HK-2 (cell line): ENCODE data around the gene PLA2G5.

Experiments used
- DNase-seq: peaks from one replicate; pipeline ENCODE4 v3.0.0-alpha.2; 2018; ENCODE audit not compliant: unreplicated experiment

Gene PLA2G5

DNA sequence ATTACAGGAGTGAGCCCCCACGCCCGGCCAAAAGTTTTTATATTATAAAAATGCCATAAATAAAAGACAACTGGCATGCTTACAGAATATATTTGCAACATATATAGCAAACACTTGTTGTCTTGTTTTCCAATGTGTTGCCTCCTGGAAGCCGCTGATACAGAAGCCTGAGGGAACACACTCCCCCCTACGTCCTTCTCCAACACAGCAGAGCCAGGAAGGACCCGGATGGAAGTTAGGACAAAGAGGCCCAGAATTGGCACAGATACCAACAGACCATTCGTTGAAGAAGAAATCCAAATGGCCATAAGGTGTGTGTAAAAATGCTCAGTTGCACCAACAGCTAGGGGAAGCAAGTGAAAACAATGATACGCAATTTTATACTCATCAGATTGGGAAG is 1.3 kb upstream of the PLA2G5 start:
- no peak for DNase-seq

DNA sequence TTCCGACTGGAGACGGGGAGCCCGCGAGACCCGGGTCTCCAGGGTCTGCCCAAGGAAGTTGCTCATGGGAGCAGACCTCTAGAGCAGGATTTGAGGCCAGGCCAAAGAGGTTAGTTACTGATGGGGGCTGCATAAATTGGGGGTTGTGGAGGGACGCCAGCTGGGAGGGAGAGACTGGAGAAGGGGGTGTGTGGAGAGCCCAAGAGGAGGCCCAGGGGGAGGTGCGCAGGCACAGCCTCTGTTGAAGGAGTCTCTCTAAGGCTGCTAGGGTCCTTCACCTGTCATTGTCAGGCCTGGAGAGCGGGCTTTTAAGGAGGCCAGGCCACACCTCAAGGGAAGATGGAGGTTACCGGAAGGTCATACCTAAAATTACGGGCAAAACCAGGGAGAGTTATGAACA is 363 bp downstream of the PLA2G5 start:
- DNase-seq: no peak

DNA sequence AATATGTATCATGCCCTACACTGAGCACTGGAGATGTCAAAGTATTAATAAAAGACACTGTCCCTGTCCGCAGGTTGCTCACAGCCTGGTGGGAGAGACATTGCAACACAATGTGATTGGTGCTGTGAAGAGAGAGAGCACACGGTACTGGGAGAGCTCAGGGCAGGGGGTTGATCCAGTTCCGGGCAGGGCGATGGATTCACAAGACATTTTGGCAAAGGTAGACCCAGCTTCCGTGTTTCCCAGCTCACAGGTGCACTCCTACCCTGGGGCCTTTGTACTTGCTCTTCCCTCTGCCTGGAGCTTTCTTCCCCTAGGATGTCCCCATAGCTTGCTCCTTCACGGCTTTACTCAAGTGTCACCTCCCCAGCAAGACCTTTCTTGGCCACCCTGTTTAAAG is 1.4 kb downstream of the PLA2G5 start:
- DNase-seq: no peak

DNA sequence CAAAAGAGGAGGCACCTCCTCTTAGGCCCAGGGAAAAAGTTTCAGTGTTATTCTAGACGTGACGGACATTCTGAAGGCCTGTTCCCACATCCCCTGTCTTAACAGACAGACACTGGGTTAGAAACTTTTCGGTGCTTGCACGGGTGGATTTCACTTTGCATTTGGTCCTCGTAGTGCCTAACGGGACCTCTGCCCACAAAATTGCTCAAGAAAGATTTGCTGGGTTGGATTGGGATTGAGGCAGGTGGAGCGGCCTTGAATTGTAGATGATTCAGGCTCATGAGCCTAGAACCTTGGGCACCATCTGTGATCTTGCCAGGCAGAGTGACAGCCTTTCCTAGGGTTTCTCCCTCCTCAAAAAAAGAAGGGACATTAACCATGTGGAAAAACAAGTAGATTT is 2.8 kb downstream of the PLA2G5 start:
- no peak for DNase-seq

DNA sequence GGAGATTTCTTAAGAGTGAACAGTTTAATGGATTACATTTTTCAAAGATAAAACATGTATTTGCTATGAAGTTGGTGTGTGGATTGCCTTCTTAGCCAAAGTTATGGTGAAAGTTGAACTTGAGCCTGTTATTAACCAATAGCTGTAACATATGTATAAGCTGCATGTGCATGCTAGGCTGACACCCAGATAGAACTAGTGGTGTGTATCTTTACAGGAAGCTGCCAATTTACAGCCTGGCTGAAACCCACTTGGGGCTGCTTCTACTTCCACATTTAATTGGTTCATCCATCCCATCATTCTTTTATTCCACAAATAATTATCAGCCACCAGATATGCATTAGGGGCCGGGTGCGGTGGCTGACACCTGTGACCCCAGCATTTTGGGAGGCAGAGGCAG is 3.3 kb downstream of the PLA2G5 start:
- DNase-seq: no peak

DNA sequence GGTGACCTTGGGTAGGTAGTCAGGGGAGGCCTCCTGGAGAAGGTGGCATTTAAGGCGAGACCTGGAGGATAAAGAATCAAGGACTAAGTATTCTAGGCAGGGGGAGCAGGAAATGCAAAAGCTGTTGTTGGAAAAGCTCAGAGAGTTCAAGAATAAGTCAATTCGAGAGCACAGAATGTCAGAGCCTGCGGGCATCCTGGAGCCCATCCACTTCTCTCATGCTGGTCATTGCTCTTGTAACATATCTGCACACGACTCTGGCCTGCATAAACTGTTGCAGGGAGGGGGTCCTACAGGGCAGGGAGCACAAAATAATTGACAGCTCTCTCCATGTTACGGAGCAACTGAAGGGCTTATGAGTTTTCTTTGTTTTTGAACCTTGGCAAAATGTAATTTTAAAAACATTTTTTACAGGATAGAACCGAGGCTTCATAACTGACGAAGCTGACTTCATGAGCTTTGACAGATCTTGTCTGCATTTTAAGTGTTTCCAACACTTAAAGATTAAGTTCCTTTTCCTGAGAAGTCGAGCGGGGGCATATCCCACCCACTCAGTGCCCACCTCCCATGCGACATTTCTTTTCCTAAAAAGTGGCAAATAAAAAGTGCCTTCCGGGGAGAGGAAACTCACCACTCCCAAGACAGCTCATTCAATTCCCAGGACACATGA is 4.2 kb downstream of the PLA2G5 start:
- no peak for DNase-seq

DNA sequence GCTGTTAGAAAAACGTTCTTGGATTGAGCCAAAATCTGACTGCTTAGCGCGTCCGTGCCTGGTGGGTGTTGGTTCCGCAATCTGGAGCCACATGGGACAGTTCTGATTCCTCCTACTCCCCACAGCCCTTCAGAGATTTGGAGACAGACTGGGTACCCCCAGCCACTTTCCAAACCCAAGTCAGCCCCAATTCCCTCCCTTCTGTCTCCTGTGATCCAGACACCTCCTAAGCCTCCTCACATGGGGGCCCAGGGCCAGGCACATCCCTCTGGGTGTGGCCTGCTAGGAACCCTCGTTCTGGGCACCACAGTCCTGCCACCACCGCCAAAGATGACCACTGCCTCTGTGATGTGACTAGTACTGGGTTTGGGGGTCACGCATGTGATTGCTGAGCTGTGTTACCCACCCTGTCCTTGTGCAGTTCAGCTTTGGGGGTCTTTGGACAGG is 4.8 kb downstream of the PLA2G5 start:
- DNase-seq: no peak

DNA sequence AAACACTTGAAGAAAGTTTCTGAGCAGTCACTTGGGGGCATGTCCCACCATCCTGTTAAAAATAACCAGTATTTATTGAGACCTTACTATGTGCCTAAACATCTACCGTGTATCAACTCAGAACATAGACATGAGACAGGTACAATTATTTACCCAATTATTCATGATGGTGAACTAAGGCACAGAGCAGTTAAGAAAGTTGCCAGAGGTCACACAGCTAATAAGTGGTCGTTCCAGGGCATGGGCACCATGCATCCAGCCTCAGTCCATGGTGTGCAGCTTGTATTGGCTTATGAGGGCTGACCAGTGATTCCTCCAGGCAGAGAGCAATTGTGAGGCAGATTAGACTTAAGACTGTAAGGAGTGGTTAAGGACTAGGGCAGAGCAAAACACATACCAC is 5.4 kb downstream of the PLA2G5 start:
- no peak for DNase-seq

DNA sequence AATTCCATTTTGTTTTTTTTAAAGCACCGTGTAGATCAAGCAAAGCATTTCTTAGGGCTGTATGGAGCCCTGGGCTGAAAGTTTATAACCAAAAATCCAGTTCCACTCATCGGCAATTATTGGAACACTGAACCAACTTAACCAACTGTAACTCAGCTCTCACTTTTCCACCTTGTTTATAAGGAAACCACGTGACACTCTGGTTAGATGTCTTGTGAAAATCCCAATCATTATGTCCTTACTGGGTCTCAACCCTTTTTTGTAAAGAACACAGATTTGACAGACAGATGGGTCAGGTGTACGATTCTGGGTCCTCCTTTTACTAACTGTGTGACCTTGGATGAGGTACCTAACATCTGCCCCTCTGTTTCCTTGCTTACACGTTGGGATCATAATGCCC is 6.2 kb downstream of the PLA2G5 start:
- DNase-seq: no peak

DNA sequence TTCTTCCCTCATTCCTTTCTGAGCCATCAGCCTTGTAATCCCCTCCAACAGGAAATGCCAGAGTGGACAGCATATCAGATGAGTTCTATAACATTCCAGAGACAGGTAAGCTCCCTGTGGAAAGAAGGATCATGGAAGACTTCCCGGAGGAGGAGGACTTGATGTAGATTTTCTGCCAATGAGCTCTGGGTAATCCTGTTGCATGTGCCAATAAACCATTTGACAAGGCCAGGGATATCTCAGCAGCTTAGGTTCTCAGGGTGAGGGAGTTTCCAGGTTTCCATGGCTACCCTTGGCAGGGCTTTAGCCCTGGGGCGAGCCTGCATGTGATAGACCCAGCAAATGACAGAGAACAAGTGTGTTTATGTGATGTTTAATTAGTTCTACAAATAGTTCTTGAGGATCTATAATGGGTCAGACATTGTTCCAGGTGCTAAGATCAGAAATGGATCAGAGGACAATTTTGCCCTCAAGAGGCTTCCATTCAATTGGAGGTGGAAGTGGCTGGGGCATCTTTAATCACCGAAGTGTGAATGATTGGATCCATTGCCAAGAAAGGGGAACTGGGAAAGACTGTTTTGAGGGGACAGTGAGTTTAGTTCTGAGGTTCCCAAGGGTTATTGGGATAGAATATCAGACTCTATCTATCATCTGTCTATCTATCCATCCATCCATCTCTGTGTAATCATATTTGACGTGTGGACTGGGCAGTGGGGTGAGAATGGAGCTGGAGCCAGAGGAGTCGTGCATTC is 6.9 kb downstream of the PLA2G5 start:
- no peak for DNase-seq

DNA sequence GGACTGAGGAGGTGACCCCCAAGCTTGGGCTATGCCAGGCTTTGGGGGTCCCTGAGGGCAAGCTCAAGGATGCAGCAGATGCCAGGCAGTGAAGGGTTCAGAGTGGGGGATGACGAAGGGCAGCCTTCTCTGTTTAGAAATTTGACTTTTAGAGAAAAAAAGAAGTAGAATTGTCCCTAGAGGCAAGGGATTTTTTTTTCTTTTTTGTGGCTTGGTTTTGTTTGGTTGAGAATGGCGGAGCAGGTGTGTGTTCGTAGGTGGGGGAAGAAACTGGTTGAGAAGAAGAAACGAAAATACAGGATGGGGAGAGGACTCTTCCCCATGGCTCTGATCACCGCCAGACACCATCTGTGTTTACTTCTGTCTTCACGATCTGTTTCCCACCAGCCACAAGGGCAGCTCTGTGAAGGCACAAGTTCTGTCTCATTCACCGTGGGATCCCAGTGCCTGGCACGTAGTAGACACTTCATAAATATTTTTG is 8.2 kb downstream of the PLA2G5 start:
- DNase-seq: no peak

DNA sequence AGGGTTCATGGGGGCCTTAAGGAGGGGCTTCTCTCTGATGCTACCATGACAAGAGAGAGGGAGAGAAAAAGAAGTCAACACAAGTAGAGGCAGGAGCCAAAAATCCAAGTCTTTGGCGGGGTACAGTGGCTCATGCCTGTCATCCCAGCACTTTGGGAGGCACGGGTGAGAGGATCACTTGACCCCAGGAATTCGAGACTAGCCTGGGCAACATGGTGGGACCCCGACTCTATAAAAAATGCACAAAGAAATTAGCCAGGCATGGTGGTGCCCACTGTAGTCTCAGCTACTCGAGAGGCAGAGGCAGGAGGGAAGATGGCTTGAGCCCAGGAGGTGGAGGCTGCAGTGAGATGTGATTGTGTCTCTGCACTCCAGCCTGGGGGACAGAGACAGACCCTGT is 8.7 kb downstream of the PLA2G5 start:
- DNase-seq: no peak

DNA sequence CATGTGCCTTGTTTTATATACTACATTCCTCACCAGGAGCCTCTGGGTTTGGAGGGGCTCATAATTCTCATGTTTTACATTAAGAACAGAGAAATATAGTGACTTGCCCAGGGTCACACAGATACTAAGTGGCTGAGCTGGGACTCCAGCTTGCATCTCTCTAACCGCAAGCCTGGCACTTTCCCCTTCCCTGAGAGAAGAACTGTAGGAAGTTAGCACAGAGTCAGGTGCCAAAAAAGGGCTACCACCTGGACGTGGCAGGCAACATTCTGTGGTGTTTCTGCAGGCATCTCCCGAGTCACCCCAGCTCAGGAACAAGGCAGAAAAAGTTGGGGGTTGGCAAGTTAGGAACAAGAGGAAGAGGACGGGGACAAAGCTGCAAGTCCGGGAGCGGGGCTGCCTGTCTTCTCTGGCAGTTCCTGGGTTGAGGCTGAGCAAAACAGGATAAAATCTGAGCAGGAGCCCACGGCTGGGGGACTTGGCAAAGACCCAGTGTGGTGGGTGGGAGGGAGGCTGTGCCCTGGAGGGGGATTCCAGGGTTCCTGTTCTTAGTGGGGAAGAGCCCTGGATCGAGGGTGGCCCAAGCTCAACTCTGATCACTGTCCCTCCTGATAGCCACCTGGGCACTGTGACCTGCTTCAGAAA is 9.8 kb downstream of the PLA2G5 start:
- DNase-seq: no peak

DNA sequence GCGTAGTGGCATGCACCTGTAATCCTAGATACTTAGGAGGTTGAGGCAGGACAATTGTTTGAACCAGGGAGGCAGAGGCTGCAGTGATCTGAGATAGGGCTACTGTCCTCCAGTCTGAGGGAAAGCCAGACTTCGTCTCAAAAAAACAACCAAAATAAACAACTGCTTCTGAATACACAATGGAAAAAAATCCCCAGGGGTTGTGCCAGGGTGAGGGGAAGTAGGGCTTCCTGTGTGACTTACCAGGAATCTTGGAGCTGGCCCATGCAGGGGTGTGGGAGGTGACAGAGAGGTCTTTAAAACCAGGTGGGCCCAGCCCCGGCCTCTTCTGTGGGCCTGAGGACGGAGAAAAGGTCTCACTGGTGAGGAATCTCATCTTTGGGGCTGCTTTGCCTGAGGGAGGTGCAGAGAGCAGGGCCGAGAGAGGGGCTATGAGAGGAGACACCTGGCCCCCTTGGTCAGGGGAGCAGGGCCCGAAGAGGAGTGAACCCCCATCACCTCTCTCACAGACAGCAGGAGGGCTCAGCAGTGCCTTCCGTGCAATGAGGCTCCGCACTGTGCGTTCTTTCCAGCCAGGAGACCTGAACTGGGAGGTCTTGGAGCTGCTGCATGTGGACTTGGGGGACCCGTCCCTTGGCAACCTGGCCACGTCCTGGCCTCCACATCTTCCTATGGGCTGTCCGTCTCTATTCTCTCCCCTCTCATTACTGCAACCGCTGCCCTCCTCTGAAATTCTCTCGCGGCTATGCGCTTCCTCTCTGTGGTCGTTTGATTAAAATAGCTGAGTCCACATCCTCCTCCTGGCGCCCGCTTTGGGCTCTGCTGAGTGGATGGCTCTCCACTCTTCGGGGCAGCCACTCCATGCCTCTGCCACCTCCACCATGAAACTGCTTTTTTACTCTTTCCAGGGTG is 10.7 kb downstream of the PLA2G5 start:
- DNase-seq: no peak

DNA sequence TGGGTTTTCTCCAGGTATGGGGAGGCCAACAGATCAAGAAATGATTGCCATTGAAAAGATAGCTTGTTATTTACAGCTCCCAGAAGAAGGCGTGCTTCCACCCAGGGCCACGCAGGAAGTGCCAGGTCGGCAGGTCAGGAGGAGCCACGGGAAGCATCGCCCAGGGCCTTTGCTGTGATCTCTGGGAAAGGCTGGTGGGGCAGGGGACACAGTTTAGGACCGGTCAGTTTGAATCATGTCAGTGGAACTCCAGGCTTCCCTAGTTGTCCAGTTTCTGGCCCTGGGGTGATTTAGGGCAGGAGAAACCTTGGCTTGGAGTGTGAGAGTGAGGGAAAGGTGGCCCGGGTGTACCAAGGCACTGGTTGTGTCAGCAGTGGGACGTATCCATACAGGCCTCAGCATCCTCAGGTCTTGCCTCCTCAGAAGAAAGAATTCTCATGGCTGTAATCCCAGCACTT is 11.4 kb downstream of the PLA2G5 start:
- no peak for DNase-seq

DNA sequence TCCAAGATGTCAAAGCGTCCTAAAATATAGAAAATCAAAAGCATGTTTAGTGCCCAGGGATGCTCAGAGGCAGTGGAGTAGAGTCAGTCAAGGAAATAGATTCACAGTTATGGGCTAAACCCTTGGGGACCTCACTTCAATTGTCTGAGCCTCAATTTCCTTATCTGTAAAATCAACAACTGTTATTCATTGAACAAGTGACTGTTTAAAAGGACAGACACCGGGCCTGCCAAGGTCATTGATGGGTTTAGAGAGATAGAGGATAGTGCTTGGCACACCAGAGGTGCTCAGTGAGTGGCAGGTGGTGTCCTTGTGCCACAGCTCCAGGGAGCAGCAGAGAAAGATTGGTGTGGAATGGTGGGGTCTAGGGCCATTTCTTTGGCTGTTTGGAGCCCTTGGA is 12.8 kb downstream of the PLA2G5 start:
- no peak for DNase-seq

DNA sequence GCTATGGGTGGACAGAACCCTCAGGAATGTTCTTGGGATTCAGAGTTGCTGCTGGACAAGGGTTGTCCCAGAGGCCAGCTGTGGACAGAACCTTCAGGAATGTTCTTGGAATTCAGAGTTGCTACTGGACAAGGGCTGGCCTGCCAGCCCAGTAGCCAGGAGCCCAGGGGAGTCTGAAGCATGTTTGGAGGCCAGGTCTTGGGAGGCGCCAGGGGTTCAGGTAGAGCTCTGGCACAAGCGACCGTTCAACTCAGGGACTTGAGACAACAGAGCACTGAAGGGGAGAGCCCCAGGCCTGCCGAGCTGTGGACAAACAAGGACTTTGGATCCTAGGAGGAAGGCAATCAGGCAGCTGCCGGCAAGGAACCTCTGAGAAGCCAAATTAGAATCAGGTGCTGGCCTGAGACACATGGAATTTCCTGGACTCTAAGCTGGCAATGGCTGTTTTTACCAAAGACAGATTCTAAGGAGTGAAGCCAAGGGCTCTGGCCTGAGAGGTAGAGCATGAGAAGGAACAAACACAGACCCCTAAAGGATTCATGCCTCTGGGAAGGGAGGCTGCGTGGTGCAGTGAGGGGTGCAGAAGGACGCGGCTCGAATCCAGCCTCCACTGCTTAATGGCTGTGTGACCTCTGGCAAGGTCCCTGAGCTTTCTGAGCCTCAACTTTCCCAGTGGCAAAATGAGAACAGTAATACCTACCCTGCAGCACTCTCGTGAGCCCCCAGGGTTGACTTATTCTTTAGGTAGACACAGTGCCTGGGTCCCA is 13.4 kb downstream of the PLA2G5 start:
- no peak for DNase-seq

DNA sequence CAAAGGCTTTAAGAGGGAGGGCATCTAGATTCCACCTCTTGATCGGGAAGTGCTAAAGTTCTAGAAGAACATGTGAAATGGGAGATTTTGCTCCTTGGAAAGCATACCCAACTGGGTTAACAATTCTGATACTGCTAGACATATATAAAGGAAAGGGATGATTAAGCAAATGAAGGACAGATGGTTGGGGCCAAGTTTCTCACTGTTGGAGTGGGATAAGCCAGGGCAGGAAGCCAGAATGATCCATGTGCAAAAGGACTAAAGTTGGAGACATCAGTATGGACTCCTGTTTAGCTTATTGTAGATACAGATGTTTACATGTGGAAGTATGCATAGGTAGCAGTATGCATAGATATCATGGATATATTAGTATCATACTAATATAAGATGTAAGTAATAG is 16.8 kb downstream of the PLA2G5 start:
- DNase-seq: no peak

DNA sequence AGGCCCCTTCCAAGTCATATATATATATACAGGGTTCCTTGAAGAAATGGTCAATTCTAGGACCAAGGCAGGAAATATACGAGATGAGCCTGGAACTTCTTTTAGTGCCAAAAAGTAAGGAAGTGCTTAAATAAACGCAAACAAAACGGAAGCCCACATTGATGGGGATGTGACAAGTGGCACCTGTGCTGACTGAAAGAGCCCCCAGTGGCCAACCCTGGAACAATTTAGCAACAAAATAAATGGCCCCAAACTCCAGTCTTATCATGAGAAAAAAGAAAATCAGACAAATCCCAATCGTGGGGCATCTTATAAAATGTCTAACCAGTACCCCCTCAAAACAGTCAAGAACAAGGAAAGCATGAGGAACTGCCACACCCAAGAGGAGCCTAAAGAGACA is 17.7 kb downstream of the PLA2G5 start:
- DNase-seq: no peak

DNA sequence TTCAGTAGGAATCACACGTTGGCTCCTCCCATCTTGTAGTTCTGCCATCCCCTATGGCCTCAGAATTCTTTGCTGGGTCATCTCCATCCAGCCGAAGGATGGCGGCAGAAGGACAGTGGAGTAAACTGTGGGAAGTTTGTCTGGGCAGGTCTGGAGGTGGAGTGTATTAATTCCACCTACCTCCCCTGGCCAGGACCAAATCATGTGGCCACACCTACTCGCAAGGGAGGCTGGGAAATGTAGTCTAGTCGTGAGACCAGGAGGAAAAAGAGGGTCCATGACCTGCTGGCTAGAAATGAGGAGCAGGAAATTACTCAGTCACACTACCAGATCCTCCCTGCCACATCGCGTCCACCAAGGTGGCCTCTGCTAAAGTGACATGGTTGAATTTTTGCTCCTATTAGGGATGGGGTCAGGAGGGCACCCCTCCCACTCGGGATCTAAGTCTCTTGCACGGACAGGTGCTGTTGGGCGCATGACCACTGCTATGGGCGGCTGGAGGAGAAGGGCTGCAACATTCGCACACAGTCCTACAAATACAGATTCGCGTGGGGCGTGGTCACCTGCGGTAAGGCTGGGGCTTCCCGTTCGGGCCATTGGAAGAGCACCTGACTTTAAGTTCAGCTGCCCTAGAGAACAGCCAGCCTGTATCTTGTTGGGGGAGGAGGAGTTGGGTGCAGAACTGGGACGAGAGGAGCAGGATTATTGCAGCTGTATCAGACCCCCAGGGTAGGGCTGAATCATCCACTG is 19.5 kb downstream of the PLA2G5 start:
- DNase-seq: no peak
